BJ (cell line): ENCODE measurements around the gene APBB2. TPM values are rescaled to one million over a fixed set of nuclear protein-coding genes. Genes with fewer than 3 reads are reported as not detected.
"Not testable (repeated sequence)": the region's sequence is repeated elsewhere in the genome, so short reads cannot be mapped to it uniquely, and the experiment has no call there.

Source experiments
- CTCF ChIA-PET: fragments of 350-600 bp; formaldehyde crosslinking; extraction: SDS; loops from one replicate; lab custom pipeline; 2021; ENCODE audit warnings: antibody characterized with exemption, inconsistent platforms; lab: Yijun Ruan, JAX
- POLR2A ChIA-PET: fragments of 300-600 bp; sonication (Branson Sonifier 250); formaldehyde crosslinking; extraction: SDS; loops from one replicate; lab custom pipeline; 2021; ENCODE audit warnings: antibody characterized with exemption; lab: Charles Lee
- DNase-seq: peaks from one replicate; pipeline ENCODE4 v3.0.0-alpha.2; 2011; ENCODE audit warnings: low read depth
- H3K27me3 ChIP-seq: 2 replicates; pipeline ENCODE4 v1.6.0; 2011; ENCODE audit warnings: low read length; ENCODE audit not compliant: control insufficient read depth, insufficient read depth
- H3K36me3 ChIP-seq: 2 replicates; pipeline ENCODE4 v1.5.1; 2011; ENCODE audit warnings: low read length; ENCODE audit not compliant: control insufficient read depth, insufficient read depth
- H3K4me3 ChIP-seq: 2 replicates; pipeline ENCODE4 v1.5.1; 2011; ENCODE audit warnings: low read depth, mild to moderate bottlenecking, control low read depth, low read length
- polyA plus RNA-seq: library from polyadenylated mRNA; depleted of rRNA; stranded (reverse); fragments of >200 nt; gene quantifications from 2 replicates; pipeline ENCODE4 v1.2.3, GENCODE V29; 2011
- TF ChIP-seq, protein P1 (sequence below): IDR thresholded peaks from 2 replicates; pipeline ENCODE4 v1.5.1; 2011; ENCODE audit warnings: low read depth, mild to moderate bottlenecking, control low read depth, inconsistent platforms, low read length, moderate library complexity; ENCODE audit not compliant: insufficient read depth

APBB2 gene
- polyA plus RNA-seq, 1 experiment: 50.3 TPM

DNA sequence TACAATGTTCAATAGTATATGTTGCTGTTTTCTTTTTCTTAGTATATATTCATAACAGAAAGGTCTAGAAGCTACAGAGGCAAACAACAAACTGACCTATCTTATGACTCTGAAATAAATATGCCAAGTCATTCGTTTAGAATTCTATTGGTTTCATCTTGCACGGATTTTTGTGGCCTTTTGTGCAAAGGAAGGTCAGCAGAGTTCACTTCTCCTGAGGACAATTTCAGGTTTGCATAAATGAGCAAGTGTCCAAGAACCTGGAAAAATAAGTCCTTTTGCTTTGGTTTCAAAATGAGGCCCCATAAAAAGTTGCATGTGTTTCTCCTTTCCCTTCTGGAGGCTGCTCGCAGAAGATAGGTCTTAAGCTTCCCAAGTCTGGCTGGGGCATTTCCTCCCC, 156.9 kb downstream of the APBB2 start:
- Histone ChIP-seq H3K4me3 (no peak overlapping the region), H3K36me3 (0 out of 2 replicates have a peak, but pooled peaks cover 2% of the 10 kb centered on the region), H3K27me3 (no peaks in the 10 kb centered on the region)
- CTCF ChIA-PET: interaction anchor here (0.7 to 1.1 kb wide), 2 partner anchors 15 to 149 kb away, joined by 3 read pairs; no protein-coding TSS in a partner anchor
- TF ChIP-seq, protein P1, sequence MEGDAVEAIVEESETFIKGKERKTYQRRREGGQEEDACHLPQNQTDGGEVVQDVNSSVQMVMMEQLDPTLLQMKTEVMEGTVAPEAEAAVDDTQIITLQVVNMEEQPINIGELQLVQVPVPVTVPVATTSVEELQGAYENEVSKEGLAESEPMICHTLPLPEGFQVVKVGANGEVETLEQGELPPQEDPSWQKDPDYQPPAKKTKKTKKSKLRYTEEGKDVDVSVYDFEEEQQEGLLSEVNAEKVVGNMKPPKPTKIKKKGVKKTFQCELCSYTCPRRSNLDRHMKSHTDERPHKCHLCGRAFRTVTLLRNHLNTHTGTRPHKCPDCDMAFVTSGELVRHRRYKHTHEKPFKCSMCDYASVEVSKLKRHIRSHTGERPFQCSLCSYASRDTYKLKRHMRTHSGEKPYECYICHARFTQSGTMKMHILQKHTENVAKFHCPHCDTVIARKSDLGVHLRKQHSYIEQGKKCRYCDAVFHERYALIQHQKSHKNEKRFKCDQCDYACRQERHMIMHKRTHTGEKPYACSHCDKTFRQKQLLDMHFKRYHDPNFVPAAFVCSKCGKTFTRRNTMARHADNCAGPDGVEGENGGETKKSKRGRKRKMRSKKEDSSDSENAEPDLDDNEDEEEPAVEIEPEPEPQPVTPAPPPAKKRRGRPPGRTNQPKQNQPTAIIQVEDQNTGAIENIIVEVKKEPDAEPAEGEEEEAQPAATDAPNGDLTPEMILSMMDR: no peak
- peak; percentile 92 for DNase-seq
- POLR2A ChIA-PET: interaction anchor here (0.7 kb wide), 1 partner anchor 42 kb away, joined by 3 read pairs; no protein-coding TSS in a partner anchor

DNA sequence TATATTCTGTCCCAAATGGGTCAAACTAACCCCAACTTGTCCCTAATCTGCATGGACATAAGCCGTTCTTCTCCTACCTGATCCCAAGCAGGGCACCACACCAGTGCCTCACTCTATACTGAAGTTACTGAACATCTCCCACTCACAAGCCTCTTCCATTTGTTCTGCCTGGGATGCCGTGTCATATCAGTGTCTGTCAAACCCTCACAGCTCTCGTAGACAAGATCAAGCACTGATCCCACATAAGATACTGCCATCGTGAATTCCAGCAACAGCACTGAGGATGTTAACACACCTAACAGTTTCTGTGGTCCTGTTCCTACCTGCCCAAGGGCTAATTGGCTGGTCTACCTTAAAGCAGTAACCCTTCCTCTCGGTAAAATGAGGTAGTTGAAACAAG, 162.1 kb downstream of the APBB2 start:
- TF ChIP-seq, protein P1: no peak
- H3K4me3 ChIP-seq: no peak overlapping the region
- H3K27me3 ChIP-seq: no peaks in the 10 kb centered on the region
- CTCF ChIA-PET: interaction anchor here (1.0 kb wide), 1 partner anchor 11 kb away, joined by 3 read pairs; no protein-coding TSS in a partner anchor
- POLR2A ChIA-PET: no interaction called here
- no peak for DNase-seq
- H3K36me3 ChIP-seq: no peaks in the 10 kb centered on the region

DNA sequence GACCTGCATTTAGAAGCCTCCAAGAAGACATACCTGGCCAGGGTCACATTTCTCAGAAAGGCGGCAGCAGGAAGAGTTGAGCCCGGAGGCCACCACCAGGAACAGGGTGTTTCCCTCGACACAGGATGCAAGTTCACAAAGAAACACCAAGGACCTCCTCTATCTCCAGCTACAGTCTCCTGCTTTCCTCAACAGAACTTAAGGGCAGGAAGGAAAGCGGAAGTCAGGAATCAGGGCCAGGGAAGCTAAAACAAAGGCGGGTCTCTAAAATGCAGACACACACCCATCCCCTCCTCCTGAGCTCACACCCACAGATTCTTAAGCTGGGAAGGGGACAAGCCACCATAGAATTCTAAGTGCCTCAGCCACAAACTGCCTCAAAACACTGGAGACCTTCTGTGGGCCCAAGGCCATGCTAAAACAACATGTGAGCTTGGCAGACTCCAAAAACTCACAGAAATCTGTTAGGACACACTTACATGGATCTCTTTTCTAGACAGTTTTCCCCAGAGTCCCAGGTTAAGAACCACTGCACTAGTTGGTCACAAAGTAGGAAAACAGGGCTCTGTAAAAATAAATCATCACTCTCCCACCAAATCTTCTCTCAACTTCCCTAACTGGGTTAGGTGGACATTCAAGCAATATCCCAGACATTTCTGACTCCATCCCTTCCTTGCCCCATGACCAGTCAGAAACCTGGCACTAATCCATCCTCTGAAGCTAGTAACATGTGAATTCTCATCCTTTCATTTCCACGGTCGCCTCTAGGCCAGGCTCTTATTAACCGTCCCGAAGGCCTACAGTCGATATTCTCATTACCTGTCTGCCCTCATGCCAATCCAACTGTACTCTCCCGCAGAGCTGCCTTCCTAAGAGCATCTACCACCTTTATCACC, 163.2 kb downstream of the APBB2 start:
- H3K4me3 ChIP-seq: no peak overlapping the region
- DNase-seq: no peak
- H3K27me3 ChIP-seq: no peaks in the 10 kb centered on the region
- H3K36me3 ChIP-seq: no peaks in the 10 kb centered on the region
- POLR2A ChIA-PET: no interaction called here
- TF ChIP-seq, protein P1: no peak
- CTCF ChIA-PET: interaction anchor here (0.6 to 1.0 kb wide), 3 partner anchors 9 to 65 kb away, joined by 3 to 5 read pairs (median 3); no protein-coding TSS in a partner anchor

DNA sequence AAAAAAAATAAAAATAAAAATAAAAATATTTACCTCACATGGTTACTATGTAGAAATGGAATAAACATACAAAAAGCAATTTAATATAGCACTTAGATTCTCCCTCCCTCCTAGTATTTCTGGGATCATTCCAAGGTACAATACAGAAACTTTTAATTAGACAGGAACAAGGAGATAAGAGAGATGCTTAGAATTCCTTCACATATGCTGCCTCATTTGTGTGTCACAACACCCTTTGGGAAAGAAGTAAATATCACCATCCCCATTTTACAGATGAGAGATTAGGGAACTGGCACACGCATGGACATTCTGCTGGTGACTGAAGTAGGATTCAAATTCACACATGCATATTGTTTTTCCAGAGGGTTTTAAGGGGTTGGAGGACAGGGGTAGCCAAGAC, 164.2 kb downstream of the APBB2 start:
- TF ChIP-seq, protein P1: no peak
- H3K36me3 ChIP-seq: no peaks in the 10 kb centered on the region
- POLR2A ChIA-PET: no interaction called here
- H3K27me3 ChIP-seq: no peaks in the 10 kb centered on the region
- no peak for DNase-seq
- CTCF ChIA-PET: interaction anchor here (0.9 kb wide), 1 partner anchor 64 kb away, joined by 3 read pairs; no protein-coding TSS in a partner anchor
- no peak overlapping the region for H3K4me3 ChIP-seq

DNA sequence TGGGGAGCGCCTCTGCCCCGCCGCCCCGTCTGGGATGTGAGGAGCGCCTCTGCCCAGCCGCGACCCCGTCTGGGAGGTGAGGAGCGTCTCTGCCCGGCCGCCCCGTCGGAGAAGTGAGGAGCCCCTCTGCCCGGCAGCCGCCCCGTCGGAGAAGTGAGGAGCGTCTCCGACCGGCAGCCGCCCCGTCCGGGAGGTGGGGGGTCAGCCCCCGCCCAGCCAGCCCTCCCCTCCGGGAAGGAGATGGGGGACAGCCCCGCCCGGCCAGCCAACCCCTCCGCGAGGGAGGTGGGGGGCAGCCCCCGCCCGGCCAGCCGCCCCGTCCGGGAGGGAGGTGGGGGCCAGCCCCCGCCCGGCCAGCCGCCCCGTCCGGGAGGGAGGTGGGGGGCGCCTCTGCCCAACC, 165.2 kb downstream of the APBB2 start:
- POLR2A ChIA-PET, DNase-seq: not testable (repeated sequence)

More for the DNA sequence above, 165.2 kb downstream of the APBB2 start:
- H3K36me3 ChIP-seq, H3K27me3 ChIP-seq, CTCF ChIA-PET, H3K4me3 ChIP-seq: not testable (repeated sequence)
